Right lobe of liver (tissue), 4 donors: ENCODE measurements around the gene SLC17A7.

ENCODE experiments used
- CTCF ChIP-seq, 4 donors: fragments of 200-600 bp in 3 of 4; fragments of 450-650 bp in 1 of 4; IDR thresholded peaks; one replicate each; pipeline versions ENCODE4 v1.5.1 to v1.8.0; 2016 to 2022; ENCODE audit warnings: antibody characterized with exemption in 4 of 4, mild to moderate bottlenecking in 2 of 4
- POLR2A ChIP-seq: fragments of 450-650 bp; IDR thresholded peaks from one replicate; pipeline ENCODE4 v1.6.1; 2017; ENCODE audit warnings: antibody characterized with exemption, mild to moderate bottlenecking
- donor health status: DM: no; HTN: no; CAD: no.
- donor health status: DM: no; HTN: no; CAD: no.
- donor health status: DM: no; HTN: yes; CAD: no.

- peak in 1 of 4 donors; percentile 6 for TF ChIP-seq CTCF (IDR thresholded peaks at IDR 0.05)
- TF ChIP-seq POLR2A = no peak
These were observed 10.5 kb downstream of the SLC17A7 start for GRCh38 chr19:49430678-49431329.
